ENCODE results near the gene TRAF2. TPM values are rescaled to one million over a fixed set of nuclear protein-coding genes. Genes with fewer than 3 reads are reported as not detected.

TRAF2 gene
- total RNA-seq, 1 donor from 2014 or later: 67.4 TPM

GRCh38 chr9:136973618-136974617 is 87.6 kb downstream of the TRAF2 start:
- peaks cover 9% of the 10 kb centered on the region for H3K27me3 Mint-ChIP-seq (ENCODE audit: insufficient read depth)
- DNase-seq (ENCODE audit: low spot score): no peak
- intact Hi-C loops (cut with micrococcal nuclease): no loop called here
- no peaks in the 10 kb centered on the region for H3K36me3 Mint-ChIP-seq (ENCODE audit: low read depth)
- H3K9me3 Mint-ChIP-seq: no peaks in the 10 kb centered on the region
- H3K4me1 Mint-ChIP-seq (ENCODE audit: low read depth): peaks cover 6% of the 10 kb centered on the region
- no peak overlapping the region for H3K4me3 Mint-ChIP-seq
- no peak overlapping the region for H3K27ac Mint-ChIP-seq

GRCh38 chr9:136974817-136975535 is 88.7 kb downstream of the TRAF2 start:
- DNase-seq (ENCODE audit: low spot score): no peak
- peaks cover 6% of the 10 kb centered on the region for H3K4me1 Mint-ChIP-seq (ENCODE audit: low read depth)
- H3K9me3 Mint-ChIP-seq: no peaks in the 10 kb centered on the region
- H3K36me3 Mint-ChIP-seq (ENCODE audit: low read depth): no peaks in the 10 kb centered on the region
- no peak overlapping the region for H3K4me3 Mint-ChIP-seq
- H3K27ac Mint-ChIP-seq: no peak overlapping the region
- intact Hi-C loops (cut with micrococcal nuclease): no loop called here
- H3K27me3 Mint-ChIP-seq (ENCODE audit: insufficient read depth): peaks cover 9% of the 10 kb centered on the region

GRCh38 chr9:136975644-136976043 is 89.3 kb downstream of the TRAF2 start:
- DNase-seq (ENCODE audit: low spot score): no peak
- Mint-ChIP-seq H3K4me3 (no peak overlapping the region), H3K36me3 (ENCODE audit: low read depth) (no peaks in the 10 kb centered on the region), H3K27me3 (ENCODE audit: insufficient read depth) (peaks cover 9% of the 10 kb centered on the region), H3K9me3 (no peaks in the 10 kb centered on the region), H3K27ac (no peak overlapping the region), H3K4me1 (ENCODE audit: low read depth) (peaks cover 6% of the 10 kb centered on the region)
- intact Hi-C loops (cut with micrococcal nuclease): no loop called here

Other genes starting within 250 kb of the TRAF2 start
- gene EGFL7, start 223.6 kb upstream of the TRAF2 start, total RNA-seq: 2.4 and 2.5 TPM in 2 replicates
- 24.7 and 25.0 TPM in 2 replicates for gene AGPAT2, start 199.1 kb upstream of the TRAF2 start, total RNA-seq
- 0.47 and 0.88 TPM in 2 replicates for gene DIPK1B, start 173.9 kb upstream of the TRAF2 start, total RNA-seq
- 0.39 and 0.59 TPM in 2 replicates for gene LCN10, start 143.6 kb upstream of the TRAF2 start, total RNA-seq
- gene LCN6, start 138.0 kb upstream of the TRAF2 start, total RNA-seq: not detected in 2 replicates
- gene LCN8, start 128.3 kb upstream of the TRAF2 start, total RNA-seq: not detected in 2 replicates
- gene LCN15, start 122.0 kb upstream of the TRAF2 start, total RNA-seq: not detected in 2 replicates
- gene TMEM141, start 95.2 kb upstream of the TRAF2 start, total RNA-seq: 37.2 and 39.0 TPM in 2 replicates
- 0.52 TPM in 1 of 2 replicates, not detected in the other for gene CCDC183, start 90.2 kb upstream of the TRAF2 start, total RNA-seq
- gene RABL6, start 78.6 kb upstream of the TRAF2 start, total RNA-seq: 109 and 114 TPM in 2 replicates
- gene AJM1, start 44.0 kb upstream of the TRAF2 start, total RNA-seq: 5.1 and 5.8 TPM in 2 replicates
- 134 and 139 TPM in 2 replicates for gene PHPT1, start 37.1 kb upstream of the TRAF2 start, total RNA-seq
- gene MAMDC4, start 34.2 kb upstream of the TRAF2 start, total RNA-seq: 18.2 and 23.6 TPM in 2 replicates
- gene EDF1, start 20.2 kb upstream of the TRAF2 start, total RNA-seq: 410 and 418 TPM in 2 replicates
- 92.5 and 96.2 TPM in 2 replicates for gene FBXW5, start 58.2 kb downstream of the TRAF2 start, total RNA-seq
- 0.56 and 1.5 TPM in 2 replicates for gene C8G, start 58.7 kb downstream of the TRAF2 start, total RNA-seq
- gene LCN12, start 65.8 kb downstream of the TRAF2 start, total RNA-seq: 1.8 and 1.9 TPM in 2 replicates
- 0.36 TPM in 1 of 2 replicates, not detected in the other for gene PTGDS, start 91.0 kb downstream of the TRAF2 start, total RNA-seq
- not detected in 2 replicates for gene LCNL1, start 96.5 kb downstream of the TRAF2 start, total RNA-seq
- gene PAXX, start 105.9 kb downstream of the TRAF2 start, total RNA-seq: 79.4 and 84.5 TPM in 2 replicates
- not detected in 2 replicates for gene CLIC3, start 110.1 kb downstream of the TRAF2 start, total RNA-seq
- gene ABCA2, start 141.7 kb downstream of the TRAF2 start, total RNA-seq: 25.7 and 26.9 TPM in 2 replicates
- 0.16 and 0.22 TPM in 2 replicates for gene FUT7, start 145.6 kb downstream of the TRAF2 start, total RNA-seq
- 78.2 and 80.1 TPM in 2 replicates for gene NPDC1, start 159.7 kb downstream of the TRAF2 start, total RNA-seq
- gene ENTPD2, start 167.5 kb downstream of the TRAF2 start, total RNA-seq: not detected in 2 replicates
- gene SAPCD2, start 184.0 kb downstream of the TRAF2 start, total RNA-seq: 23.9 and 25.1 TPM in 2 replicates
- gene UAP1L1, start 191.0 kb downstream of the TRAF2 start, total RNA-seq: 13.9 and 14.9 TPM in 2 replicates
- gene MAN1B1, start 200.5 kb downstream of the TRAF2 start, total RNA-seq: 48.1 and 53.6 TPM in 2 replicates
- 371 and 394 TPM in 2 replicates for gene DPP7, start 228.2 kb downstream of the TRAF2 start, total RNA-seq

Measured in activated T-helper 1 cell treated with anti-CD3 and anti-CD28 coated beads, Interleukin-12 subunit alpha, Interleukin-12 subunit beta, Interleukin-2, Interleukin-4 antibody, amounts not matched to agents 30 ng/mL and 10 ng/mL and 1 ng/mL, durations not matched to agents 14 hours and 24 hours and 36 hours (primary cell).